A172 (cell line): ENCODE results near the gene LAGE3. TPM values are rescaled to one million over a fixed set of nuclear protein-coding genes. Genes with fewer than 3 reads are reported as not detected.
A peak's percentile ranks its signal among the peaks of the same experiment; 100 is the strongest.

Source experiments
- DNase-seq: peaks from one replicate; pipeline ENCODE4 v3.0.0-alpha.2; 2015; ENCODE audit warnings: low spot score
- total RNA-seq: library from RNA; depleted of rRNA; stranded (reverse); fragments of >200 nt; shearing (Covaris generic); gene quantifications from 2 replicates; pipeline ENCODE4 v1.2.3, GENCODE V29; 2014

The LAGE3 gene
- total RNA-seq, 1 experiment from 2014 or later: 70.5 TPM

- DNase-seq: no peak
These were observed 1.1 kb downstream of the LAGE3 start for GRCh38 chrX:154477891-154478477.

DNA sequence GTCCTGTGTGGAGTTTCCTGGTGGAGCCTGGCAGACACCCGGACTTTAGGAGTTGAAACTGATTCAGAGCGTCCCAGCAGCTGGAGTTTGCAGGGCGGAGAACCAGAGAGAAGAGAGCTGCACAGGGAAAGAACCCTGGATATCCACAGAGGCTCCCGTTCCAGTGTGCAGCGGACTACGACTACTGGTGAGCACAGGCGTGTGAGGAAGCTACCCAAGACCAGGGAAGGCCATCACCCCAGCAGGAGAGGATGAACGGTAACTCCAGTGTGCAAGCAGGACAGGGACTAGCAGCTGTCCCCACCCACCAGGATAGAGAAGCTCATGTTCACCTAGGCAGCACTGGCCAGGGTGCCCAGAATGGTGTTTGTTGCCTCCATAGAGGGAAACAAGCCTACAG, 2.3 kb downstream of the LAGE3 start:
- no peak for DNase-seq

DNA sequence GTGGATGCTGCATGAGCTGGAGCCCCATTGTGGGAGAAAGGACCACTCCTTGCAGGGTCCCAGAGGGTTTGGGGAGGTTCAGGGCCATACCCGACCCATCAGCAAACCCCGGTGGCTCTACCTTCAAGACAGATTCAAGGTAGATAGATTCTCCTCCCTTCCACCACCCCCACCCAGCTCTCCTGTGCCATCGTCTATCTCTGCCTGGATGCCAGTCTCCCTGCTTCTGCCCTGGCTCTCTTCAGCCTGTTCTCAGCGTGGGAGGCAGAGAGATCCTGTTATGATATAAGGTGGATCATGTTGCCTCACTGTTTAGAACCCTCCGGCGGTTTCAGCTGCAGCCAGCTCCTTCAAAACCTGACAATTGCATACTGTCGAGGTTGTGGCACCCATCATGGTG, 5.4 kb downstream of the LAGE3 start:
- DNase-seq: no peak

GRCh38 chrX:154472685-154473632, 6.1 kb downstream of the LAGE3 start:
- DNase-seq: no peak

GRCh38 chrX:154471839-154472684, 7.0 kb downstream of the LAGE3 start:
- no peak for DNase-seq

DNA sequence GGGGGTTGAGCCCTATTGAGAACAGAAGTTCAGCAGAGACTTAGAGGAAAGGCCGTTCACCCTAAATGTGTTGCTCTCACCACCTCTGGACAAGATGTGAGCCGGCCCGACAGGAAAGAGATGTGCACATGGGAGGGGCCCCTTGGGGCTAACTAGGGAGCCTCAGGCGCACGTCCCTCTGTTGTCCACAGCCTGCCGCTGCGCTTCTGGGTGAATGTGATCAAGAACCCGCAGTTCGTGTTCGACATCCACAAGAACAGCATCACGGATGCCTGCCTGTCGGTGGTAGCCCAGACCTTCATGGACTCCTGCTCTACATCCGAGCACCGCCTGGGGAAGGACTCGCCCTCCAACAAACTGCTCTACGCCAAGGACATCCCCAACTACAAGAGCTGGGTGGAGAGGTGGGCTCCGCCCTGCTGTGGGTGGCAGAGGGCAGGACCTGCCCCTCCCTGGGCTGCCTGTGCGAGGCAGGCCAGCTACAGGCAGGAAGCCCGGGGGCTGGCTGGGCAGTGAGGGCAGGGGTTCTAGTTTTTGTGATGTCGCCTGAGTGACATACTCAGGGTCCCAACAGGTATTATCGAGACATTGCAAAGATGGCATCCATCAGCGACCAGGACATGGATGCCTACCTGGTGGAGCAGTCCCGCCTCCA, 8.0 kb downstream of the LAGE3 start:
- no peak for DNase-seq

- DNase-seq: no peak
These were observed 8.6 kb downstream of the LAGE3 start for GRCh38 chrX:154470434-154470833.

DNA sequence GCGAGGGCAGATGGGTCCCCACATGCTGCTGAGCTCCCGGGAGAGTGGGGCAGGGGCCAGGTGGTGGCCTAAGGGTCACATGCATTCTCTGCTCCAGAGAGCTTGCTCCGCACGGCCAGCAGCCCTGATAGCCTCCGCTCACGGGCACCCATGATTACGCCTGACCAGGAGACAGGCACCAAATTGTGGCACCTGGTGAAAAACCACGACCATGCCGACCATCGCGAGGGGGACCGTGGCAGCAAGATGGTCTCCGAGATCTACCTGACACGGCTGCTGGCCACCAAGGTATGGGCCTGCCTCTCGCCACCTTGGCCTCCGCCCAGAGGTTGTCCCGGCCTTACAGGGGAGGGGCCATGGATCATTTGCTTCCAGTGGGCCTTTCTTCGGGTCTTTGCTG, 9.2 kb downstream of the LAGE3 start:
- no peak for DNase-seq

- DNase-seq: no peak
These were observed 10.0 kb downstream of the LAGE3 start for GRCh38 chrX:154469114-154469513.

DNA sequence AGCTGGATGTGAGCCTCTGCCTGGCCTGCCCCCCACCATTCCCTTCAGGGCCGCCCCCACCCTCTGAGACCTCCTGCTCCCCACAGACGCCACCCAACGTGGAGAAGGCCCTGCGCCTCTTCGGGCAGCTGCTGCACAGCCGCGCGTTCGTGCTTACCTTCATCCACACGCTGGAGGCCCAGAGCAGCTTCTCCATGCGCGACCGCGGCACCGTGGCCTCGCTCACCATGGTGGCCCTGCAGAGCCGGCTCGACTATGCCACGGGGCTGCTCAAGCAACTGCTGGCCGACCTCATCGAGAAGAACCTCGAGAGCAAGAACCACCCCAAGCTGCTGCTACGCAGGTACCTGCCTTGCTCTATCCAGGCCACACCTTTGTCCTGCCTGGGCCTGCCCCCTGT, 10.9 kb downstream of the LAGE3 start:
- no peak for DNase-seq

DNA sequence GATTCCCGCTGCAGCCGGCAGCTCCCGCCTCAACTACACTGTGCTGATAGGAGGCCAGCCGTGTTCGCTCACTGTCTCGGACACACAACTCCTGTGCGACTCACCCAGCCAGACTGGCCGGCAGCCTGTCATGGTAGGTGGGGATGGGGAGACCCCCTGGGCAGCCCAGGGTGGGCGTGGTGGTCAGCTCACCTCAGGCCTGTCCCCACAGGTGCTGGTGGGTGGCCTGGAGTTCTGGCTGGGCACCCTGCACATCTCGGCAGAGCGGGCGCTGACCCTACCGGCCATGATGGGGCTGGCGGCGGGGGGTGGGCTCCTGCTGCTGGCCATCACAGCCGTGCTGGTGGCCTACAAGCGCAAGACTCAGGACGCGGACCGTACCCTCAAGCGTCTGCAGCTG, 11.5 kb downstream of the LAGE3 start:
- no peak for DNase-seq

DNA sequence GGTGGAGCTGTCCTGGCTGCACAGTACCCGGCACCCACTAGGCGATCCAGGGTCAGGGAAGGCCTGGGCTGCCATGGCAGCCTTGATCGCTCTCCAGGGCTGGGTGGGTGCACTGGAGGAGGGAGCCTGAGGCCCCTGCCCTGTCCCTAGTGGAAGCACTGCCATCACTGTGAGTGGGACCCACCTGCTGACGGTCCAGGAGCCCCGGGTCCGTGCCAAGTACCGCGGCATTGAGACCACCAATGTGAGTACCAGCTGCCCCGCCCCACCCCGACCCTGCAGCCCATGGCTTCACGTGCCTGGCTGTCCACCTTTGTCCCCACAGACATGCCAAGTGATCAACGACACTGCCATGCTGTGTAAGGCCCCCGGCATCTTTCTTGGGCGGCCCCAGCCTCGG, 12.2 kb downstream of the LAGE3 start:
- no peak for DNase-seq

DNA sequence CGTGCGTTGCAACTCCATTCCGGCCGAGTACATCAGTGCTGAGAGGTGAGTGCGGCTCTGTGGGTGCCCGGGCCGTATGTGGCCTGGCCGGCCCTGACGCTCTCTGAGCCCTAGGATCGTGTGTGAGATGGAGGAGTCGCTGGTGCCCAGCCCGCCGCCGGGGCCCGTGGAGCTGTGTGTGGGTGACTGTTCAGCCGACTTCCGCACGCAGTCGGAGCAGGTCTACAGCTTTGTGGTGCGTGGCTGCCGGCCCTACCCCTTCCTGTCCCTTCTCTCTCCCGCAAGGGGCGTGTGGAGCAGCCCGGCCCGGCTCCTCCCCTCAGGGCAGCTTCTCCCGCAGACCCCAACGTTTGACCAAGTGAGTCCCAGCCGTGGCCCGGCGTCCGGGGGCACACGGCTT, 13.0 kb downstream of the LAGE3 start:
- DNase-seq: no peak

DNA sequence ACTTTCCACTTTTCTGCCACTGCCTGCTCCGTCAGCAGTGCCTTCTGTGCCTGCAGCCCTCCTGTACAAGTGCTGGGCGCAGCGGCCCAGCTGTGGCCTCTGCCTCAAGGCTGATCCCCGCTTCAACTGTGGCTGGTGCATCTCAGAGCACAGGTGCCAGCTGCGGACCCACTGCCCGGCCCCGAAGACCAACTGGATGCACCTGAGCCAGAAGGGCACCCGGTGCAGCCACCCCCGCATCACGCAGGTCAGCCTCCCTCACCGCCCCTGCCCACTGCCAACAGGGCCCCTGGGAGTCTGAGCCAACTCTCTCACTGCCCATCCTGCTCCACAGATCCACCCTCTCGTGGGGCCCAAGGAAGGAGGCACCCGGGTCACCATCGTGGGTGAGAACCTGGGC, 13.5 kb downstream of the LAGE3 start:
- DNase-seq: no peak

DNA sequence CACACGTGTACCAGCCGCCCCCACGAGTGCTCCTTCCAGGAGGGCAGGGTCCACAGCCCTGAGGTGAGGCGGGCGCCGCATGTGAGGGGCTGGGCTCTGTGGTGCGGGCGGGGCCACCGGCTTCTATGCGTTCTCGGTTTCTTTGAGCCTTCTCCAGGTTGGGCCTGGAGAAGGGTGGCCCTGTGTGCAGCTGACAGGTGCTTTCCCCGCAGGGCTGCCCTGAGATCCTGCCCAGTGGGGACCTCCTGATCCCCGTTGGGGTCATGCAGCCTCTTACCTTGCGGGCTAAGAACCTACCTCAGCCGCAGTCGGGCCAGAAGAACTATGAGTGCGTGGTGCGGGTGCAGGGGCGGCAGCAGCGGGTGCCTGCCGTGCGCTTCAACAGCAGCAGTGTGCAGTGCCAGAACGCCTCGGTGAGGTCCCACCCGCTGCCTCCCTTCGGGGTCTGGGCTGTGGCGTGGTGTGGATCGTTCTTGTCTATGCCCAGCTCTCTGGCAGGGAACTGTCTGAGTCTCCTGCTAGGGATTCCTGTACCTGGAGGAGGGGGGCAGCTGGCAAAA, 14.2 kb downstream of the LAGE3 start:
- no peak for DNase-seq

- DNase-seq: no peak
These were observed 15.4 kb downstream of the LAGE3 start for GRCh38 chrX:154463611-154464220.

DNA sequence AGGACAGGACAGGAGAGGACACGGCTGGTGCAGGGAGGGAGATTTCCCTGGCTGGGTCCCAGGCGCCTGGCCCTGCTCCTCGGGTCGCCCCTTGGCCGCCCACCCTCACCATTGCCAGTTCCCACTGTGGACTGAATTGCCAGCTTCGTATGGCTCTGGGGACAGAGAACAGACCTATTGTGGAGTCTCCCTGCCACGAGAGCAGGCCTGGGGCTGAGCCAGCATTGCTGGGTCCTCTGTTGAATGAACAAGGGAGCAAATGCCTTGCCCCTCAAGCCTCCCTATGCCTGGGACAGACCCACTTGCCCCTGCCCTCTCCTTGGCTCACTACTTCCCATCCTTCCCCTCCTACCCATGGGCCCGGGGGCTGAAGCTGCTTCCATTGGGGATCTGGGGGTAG, 16.7 kb downstream of the LAGE3 start:
- no peak for DNase-seq

DNA sequence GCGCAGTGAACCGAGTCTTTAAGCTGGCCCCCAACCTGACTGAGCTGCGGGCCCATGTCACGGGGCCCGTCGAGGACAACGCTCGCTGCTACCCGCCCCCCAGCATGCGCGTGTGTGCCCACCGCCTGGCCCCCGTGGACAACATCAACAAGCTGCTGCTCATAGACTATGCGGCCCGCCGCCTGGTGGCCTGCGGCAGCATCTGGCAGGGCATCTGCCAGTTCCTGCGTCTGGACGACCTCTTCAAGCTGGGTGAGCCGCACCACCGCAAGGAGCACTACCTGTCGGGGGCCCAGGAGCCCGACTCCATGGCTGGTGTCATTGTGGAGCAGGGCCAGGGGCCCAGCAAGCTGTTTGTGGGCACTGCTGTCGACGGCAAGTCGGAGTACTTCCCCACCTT, 18.8 kb downstream of the LAGE3 start:
- DNase-seq: no peak

GRCh38 chrX:154459832-154460231, 19.2 kb downstream of the LAGE3 start:
- no peak for DNase-seq

- peak; percentile 44 for DNase-seq
These were observed 19.9 kb downstream of the LAGE3 start for GRCh38 chrX:154458954-154459778.
